ENCODE measurements around the gene PLXDC2. TPM values are rescaled to one million over a fixed set of nuclear protein-coding genes. Genes with fewer than 3 reads are reported as not detected.

PLXDC2 gene
- total RNA-seq, 3 donors from 2014 or later (not counting 1 experiment from before 2014, with no cell fraction given), result 16.9 to 22.9 (median 21.6) TPM

DNA sequence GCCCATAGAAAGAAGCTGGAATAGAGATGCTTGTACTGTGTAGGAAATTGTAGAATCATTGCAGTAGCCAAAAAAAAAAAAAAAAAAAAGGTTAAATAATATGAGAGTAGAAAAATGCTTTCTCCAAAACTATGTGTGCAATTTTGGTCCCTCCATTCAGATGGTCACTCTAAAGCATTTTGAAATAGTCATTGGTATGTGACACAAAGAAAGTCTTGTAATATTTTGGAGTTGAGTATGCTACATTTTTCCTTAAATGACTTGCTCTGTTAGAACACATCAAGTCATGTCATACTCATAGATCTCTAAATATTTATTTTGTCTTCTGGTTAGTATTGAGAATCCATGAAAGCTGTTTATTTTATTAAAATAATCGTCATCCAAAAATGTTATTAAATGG, 424.4 kb downstream of the PLXDC2 start:
- Histone ChIP-seq H3K4me1 (ENCODE audit: control insufficient read depth, insufficient read depth, low read length) (no peaks in the 10 kb centered on the region), H3K27ac (ENCODE audit: low read length) (no peak overlapping the region), H3K36me3 (ENCODE audit: control insufficient read depth, insufficient read depth, low read length) (no peaks in the 10 kb centered on the region), H3K27me3 (ENCODE audit: control insufficient read depth, insufficient read depth, low read length) (no peaks in the 10 kb centered on the region), H3K9me3 (ENCODE audit: control insufficient read depth, insufficient read depth, low read length) (no peaks in the 10 kb centered on the region), H3K4me3 (ENCODE audit: low read length) (no peak overlapping the region)
- H3K36me3 Mint-ChIP-seq, result peaks cover 9% of the 10 kb centered on the region
- H3K4me1 Mint-ChIP-seq, result no peaks in the 10 kb centered on the region
- H3K9me3 Mint-ChIP-seq, result no peaks in the 10 kb centered on the region
- H3K27me3 Mint-ChIP-seq (ENCODE audit: low read depth in 2 of 2), result no peaks in the 10 kb centered on the region
- TF ChIP-seq, protein P1, sequence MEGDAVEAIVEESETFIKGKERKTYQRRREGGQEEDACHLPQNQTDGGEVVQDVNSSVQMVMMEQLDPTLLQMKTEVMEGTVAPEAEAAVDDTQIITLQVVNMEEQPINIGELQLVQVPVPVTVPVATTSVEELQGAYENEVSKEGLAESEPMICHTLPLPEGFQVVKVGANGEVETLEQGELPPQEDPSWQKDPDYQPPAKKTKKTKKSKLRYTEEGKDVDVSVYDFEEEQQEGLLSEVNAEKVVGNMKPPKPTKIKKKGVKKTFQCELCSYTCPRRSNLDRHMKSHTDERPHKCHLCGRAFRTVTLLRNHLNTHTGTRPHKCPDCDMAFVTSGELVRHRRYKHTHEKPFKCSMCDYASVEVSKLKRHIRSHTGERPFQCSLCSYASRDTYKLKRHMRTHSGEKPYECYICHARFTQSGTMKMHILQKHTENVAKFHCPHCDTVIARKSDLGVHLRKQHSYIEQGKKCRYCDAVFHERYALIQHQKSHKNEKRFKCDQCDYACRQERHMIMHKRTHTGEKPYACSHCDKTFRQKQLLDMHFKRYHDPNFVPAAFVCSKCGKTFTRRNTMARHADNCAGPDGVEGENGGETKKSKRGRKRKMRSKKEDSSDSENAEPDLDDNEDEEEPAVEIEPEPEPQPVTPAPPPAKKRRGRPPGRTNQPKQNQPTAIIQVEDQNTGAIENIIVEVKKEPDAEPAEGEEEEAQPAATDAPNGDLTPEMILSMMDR (IDR thresholded peaks at IDR 0.05), result no peak
- DNase-seq (no peak), ATAC-seq (no peak)
- WGBS (ENCODE audit: insufficient coverage), result 100% methylated on average over 1 of the region's 1 CpG
- H3K4me3 Mint-ChIP-seq, result no peak overlapping the region
- intact Hi-C loops (cut with micrococcal nuclease), result no loop called here
- no peak overlapping the region for H3K27ac Mint-ChIP-seq

GRCh38 chr10:20247454-20247853, 431.2 kb downstream of the PLXDC2 start:
- DNase-seq (no peak), ATAC-seq (no peak)
- H3K4me3 ChIP-seq (ENCODE audit: low read length), result no peak overlapping the region
- H3K4me1 ChIP-seq (ENCODE audit: control insufficient read depth, insufficient read depth, low read length), result no peaks in the 10 kb centered on the region
- H3K9me3 ChIP-seq (ENCODE audit: control insufficient read depth, insufficient read depth, low read length), result no peaks in the 10 kb centered on the region
- H3K27ac ChIP-seq (ENCODE audit: low read length), result no peak overlapping the region
- Mint-ChIP-seq H3K27me3 (ENCODE audit: low read depth in 2 of 2) (no peaks in the 10 kb centered on the region), H3K27ac (no peak overlapping the region), H3K9me3 (no peaks in the 10 kb centered on the region), H3K36me3 (no peaks in the 10 kb centered on the region), H3K4me3 (no peak overlapping the region), H3K4me1 (no peaks in the 10 kb centered on the region)
- WGBS (ENCODE audit: insufficient coverage), result 95% methylated on average over 2 of the region's 3 CpGs
- intact Hi-C loops (cut with micrococcal nuclease), result no loop called here
- H3K36me3 ChIP-seq (ENCODE audit: control insufficient read depth, insufficient read depth, low read length), result no peaks in the 10 kb centered on the region
- no peaks in the 10 kb centered on the region for H3K27me3 ChIP-seq (ENCODE audit: control insufficient read depth, insufficient read depth, low read length)
- TF ChIP-seq, protein P1 (IDR thresholded peaks at IDR 0.05), result no peak

- Histone ChIP-seq H3K27me3 (ENCODE audit: control insufficient read depth, insufficient read depth, low read length) (no peaks in the 10 kb centered on the region), H3K4me3 (ENCODE audit: low read length) (no peak overlapping the region), H3K9me3 (ENCODE audit: control insufficient read depth, insufficient read depth, low read length) (no peaks in the 10 kb centered on the region), H3K4me1 (ENCODE audit: control insufficient read depth, insufficient read depth, low read length) (no peaks in the 10 kb centered on the region), H3K36me3 (ENCODE audit: control insufficient read depth, insufficient read depth, low read length) (no peaks in the 10 kb centered on the region), H3K27ac (ENCODE audit: low read length) (no peak overlapping the region)
- Mint-ChIP-seq H3K36me3 (no peaks in the 10 kb centered on the region), H3K4me3 (no peak overlapping the region), H3K27me3 (ENCODE audit: low read depth in 2 of 2) (no peaks in the 10 kb centered on the region), H3K27ac (no peak overlapping the region), H3K4me1 (no peaks in the 10 kb centered on the region), H3K9me3 (no peaks in the 10 kb centered on the region)
- WGBS (ENCODE audit: insufficient coverage), result 94% methylated on average over 5 of the region's 7 CpGs
- intact Hi-C loops (cut with micrococcal nuclease), result no loop called here
- no peak for ATAC-seq
- TF ChIP-seq, protein P1 (IDR thresholded peaks at IDR 0.05), result no peak
- DNase-seq, result no peak
These were observed 431.9 kb downstream of the PLXDC2 start for GRCh38 chr10:20247891-20248708.

DNA sequence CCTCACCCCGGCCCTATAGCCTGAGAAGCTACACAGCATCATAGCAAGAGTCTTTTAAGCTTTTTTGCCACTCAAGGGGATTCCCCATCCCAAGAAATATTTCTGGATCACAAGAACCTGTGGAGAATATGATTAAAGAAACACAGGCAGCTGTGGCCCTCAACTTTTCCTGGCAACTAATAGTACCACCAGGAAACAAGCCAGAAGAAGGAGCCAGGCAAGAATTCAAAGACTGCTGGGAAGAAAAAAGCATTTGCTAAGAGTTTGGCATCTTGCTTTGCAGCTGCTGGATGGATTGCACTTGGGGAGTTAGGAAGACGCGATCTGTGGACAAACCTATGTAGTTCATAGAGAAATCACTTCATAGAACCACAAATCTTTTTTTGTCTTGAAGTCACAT, 437.8 kb downstream of the PLXDC2 start:
- Mint-ChIP-seq H3K27ac (no peak overlapping the region), H3K4me1 (peaks cover 0 to 6% of the 10 kb centered on the region in 2 donors), H3K9me3 (no peaks in the 10 kb centered on the region), H3K4me3 (no peak overlapping the region), H3K27me3 (ENCODE audit: low read depth in 2 of 2) (no peaks in the 10 kb centered on the region), H3K36me3 (no peaks in the 10 kb centered on the region)
- Histone ChIP-seq H3K36me3 (ENCODE audit: control insufficient read depth, insufficient read depth, low read length) (no peaks in the 10 kb centered on the region), H3K9me3 (ENCODE audit: control insufficient read depth, insufficient read depth, low read length) (no peaks in the 10 kb centered on the region), H3K4me3 (ENCODE audit: low read length) (no peak overlapping the region), H3K4me1 (ENCODE audit: control insufficient read depth, insufficient read depth, low read length) (no peaks in the 10 kb centered on the region), H3K27ac (ENCODE audit: low read length) (no peak overlapping the region), H3K27me3 (ENCODE audit: control insufficient read depth, insufficient read depth, low read length) (no peaks in the 10 kb centered on the region)
- WGBS (ENCODE audit: insufficient coverage), result 97% methylated on average over 3 of the region's 3 CpGs
- TF ChIP-seq, protein P1 (IDR thresholded peaks at IDR 0.05), result no peak
- intact Hi-C loops (cut with micrococcal nuclease), result no loop called here
- ATAC-seq (no peak), DNase-seq (no peak)

Measured in natural killer cell (primary cell).